Peyer's patch (tissue), 4 donors: ENCODE results near the gene CD9. TPM values are rescaled to one million over a fixed set of nuclear protein-coding genes. Genes with fewer than 3 reads are reported as not detected.
"Not testable (repeated sequence)": the region's sequence is repeated elsewhere in the genome, so short reads cannot be mapped to it uniquely, and the experiment has no call there.

Experiments used
- DNase-seq, 3 donors: peaks; one replicate each; pipeline ENCODE4 v3.0.0-alpha.2; 2017 to 2019
- H3K27ac ChIP-seq, 4 donors: fragments of 200-600 bp; sonication (generic); one replicate each; pipeline ENCODE4 v1.5.1; 2016 to 2019
- H3K27me3 ChIP-seq, 2 donors: fragments of 200-600 bp; sonication (generic); one replicate each; pipeline ENCODE4 v1.5.1; 2019
- H3K36me3 ChIP-seq, 3 donors: fragments of 200-600 bp; sonication (generic); one replicate each; pipeline ENCODE4 v1.5.1; 2016 to 2019
- H3K4me1 ChIP-seq, 4 donors: fragments of 200-600 bp; sonication (generic); one replicate each; pipeline ENCODE4 v1.5.1; 2016 to 2019
- H3K4me3 ChIP-seq, 4 donors: fragments of 200-600 bp; sonication (generic); 1 replicate in 3 of 4; 2 replicates in 1 of 4; pipeline ENCODE4 v1.5.1; 2016 to 2019; ENCODE audit warnings: mild to moderate bottlenecking in 1 of 4
- H3K9me3 ChIP-seq, 4 donors: fragments of 200-600 bp; sonication (generic); one replicate each; pipeline ENCODE4 v1.5.1; 2016 to 2019; ENCODE audit warnings: mild to moderate bottlenecking in 1 of 4
- POLR2A ChIP-seq, 2 donors: fragments of 450-650 bp; IDR thresholded peaks; one replicate each; pipeline ENCODE4 v1.5.1; 2017; ENCODE audit warnings: antibody characterized with exemption in 2 of 2, mild to moderate bottlenecking in 2 of 2, moderate library complexity in 2 of 2
- total RNA-seq, 4 donors: library from RNA; depleted of rRNA; stranded (reverse); fragments of >200 nt; gene quantifications; one replicate each; pipeline ENCODE4 v1.1.0, GENCODE V29; 2016
- TF ChIP-seq, protein P1 (sequence below), 6 experiments: fragments of 450-650 bp in 4 of 6; fragments of 200-600 bp in 2 of 6; sonication (generic) in 1 of 6; IDR thresholded peaks; one replicate each; pipeline ENCODE4 v1.5.1; 2017 to 2019; ENCODE audit warnings: antibody characterized with exemption in 6 of 6, mild to moderate bottlenecking in 3 of 6, moderate library complexity in 1 of 6

The CD9 gene
- total RNA-seq, 4 donors from 2014 or later: 31.4 to 176 (median 141) TPM

DNA sequence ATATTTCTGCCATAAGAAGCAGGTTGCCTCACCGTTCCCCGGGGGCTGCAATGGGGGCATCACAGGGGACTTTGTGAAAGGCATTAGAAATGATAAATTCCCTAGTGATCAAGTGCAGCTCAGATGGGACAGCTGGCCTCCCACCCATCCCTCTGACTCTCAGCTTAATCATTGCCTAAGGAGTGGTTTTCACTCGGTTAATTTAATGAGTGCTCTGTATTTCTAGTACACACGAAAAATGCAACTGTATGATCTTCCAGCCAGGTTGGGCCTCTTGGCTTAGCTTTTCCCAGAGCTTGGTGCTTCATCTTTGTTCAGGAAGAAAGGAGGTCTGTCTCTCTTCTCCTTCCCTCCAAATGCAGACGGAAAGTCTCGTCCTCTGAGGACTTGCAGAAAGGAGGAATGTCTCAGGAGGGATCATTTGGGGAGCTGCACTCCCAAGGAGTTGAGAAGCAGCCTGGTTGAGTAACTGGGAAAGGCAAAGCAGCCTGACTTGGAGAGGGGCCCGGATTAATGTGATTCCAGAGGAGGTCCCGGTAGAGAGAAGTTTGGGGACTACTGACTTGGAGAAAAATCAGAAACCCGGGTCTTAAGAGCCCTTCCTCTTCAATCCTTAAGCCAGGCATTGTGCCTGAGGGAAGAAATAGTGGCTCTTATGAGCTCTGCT lies 7.2 kb downstream of the CD9 start:
- Histone ChIP-seq H3K36me3 (peaks cover 0 to 8% (median 0%) of the 10 kb centered on the region in 3 donors), H3K4me3 (no peak overlapping the region), H3K9me3 (no peaks in the 10 kb centered on the region), H3K4me1 (peaks cover 0 to 85% (median 4%) of the 10 kb centered on the region in 4 donors), H3K27me3 (no peaks in the 10 kb centered on the region), H3K27ac (peak overlapping the region in 3 of 4 donors; percentile 11 to 97 (median 33))
- no peak for TF ChIP-seq POLR2A (IDR thresholded peaks at IDR 0.05)
- TF ChIP-seq, protein P1, sequence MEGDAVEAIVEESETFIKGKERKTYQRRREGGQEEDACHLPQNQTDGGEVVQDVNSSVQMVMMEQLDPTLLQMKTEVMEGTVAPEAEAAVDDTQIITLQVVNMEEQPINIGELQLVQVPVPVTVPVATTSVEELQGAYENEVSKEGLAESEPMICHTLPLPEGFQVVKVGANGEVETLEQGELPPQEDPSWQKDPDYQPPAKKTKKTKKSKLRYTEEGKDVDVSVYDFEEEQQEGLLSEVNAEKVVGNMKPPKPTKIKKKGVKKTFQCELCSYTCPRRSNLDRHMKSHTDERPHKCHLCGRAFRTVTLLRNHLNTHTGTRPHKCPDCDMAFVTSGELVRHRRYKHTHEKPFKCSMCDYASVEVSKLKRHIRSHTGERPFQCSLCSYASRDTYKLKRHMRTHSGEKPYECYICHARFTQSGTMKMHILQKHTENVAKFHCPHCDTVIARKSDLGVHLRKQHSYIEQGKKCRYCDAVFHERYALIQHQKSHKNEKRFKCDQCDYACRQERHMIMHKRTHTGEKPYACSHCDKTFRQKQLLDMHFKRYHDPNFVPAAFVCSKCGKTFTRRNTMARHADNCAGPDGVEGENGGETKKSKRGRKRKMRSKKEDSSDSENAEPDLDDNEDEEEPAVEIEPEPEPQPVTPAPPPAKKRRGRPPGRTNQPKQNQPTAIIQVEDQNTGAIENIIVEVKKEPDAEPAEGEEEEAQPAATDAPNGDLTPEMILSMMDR (IDR thresholded peaks at IDR 0.05): no peak
- peak in 1 of 3 donors; percentile 21 for DNase-seq

DNA sequence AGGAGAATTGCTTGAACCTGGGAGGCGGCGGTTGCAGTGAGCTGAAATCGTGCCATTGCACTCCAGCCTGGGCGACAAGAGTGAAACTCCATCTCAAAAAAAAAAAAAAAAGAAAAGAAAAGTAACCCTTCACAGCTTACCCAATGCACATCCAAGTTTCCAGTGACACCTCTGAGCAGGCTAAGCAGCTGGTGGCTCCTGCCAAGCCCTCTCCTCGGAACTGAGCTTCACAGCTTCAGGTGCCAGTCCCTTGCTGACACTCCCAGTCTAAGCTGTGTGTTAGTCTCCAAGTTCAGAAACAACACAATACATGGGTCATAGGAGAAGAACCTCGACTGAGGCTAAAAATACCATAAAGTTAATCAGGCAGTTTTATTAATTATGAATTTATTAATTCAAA lies 7.9 kb downstream of the CD9 start:
- Histone ChIP-seq H3K27ac (peak overlapping the region in 2 of 4 donors; percentile 11 to 97), H3K36me3 (peaks cover 0 to 8% (median 0%) of the 10 kb centered on the region in 3 donors), H3K4me1 (peaks cover 0 to 84% (median 4%) of the 10 kb centered on the region in 4 donors), H3K4me3 (no peak overlapping the region), H3K9me3 (no peaks in the 10 kb centered on the region), H3K27me3 (no peaks in the 10 kb centered on the region)
- DNase-seq: peak in 1 of 3 donors; percentile 26
- TF ChIP-seq, protein P1 (IDR thresholded peaks at IDR 0.05): no peak
- no peak for TF ChIP-seq POLR2A (IDR thresholded peaks at IDR 0.05)

DNA sequence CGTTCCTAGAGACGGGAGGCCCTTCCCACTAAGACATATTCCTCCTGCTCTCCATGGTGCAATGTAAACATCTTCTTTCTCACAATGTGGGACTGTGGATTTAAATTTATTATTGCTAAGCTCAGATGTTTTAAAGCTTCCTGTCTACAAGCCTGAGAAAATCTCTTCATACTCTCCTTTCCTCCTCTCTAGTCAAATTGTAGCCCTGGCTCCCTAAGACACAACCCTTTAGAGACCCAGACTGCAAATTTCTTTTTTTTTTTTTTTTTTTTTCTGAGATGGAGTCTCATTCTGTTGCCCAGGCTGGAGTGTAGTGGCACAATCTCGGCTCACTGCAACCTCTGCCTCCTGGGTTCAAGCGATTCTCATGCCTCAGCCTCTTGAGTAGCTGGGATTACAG lies 9.2 kb downstream of the CD9 start:
- H3K36me3 ChIP-seq, DNase-seq, H3K27me3 ChIP-seq, H3K4me3 ChIP-seq, H3K9me3 ChIP-seq: not testable (repeated sequence)
- H3K4me1 ChIP-seq: peaks cover 0 to 84% (median 4%) of the 10 kb centered on the region in 4 donors
- peak overlapping the region in 3 of 4 donors; percentile 36 to 75 (median 60) for H3K27ac ChIP-seq

DNA sequence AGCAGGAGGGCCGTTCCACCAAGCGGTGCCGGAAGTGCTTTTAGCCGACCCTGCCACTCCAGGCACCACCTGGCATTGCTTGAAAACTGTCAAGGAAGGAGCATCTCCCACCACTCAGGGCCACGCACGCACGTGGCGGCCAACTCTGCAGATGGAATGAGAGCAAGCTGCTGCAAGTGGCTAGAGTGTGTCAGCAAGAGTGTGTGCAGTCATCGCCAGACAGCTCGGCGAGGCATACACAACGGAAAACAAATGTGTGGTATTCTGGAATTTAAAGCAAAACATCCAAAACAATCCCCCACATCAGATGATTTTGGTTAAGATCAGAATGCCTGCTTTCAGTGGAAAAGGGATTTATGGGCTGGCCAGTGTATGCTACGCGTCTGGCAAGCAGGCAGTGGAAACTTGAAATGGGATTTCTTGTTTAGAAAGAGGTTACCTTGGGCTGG lies 11.2 kb downstream of the CD9 start:
- no peak for DNase-seq
- H3K36me3 ChIP-seq: peaks cover 0 to 8% (median 0%) of the 10 kb centered on the region in 3 donors

DNA sequence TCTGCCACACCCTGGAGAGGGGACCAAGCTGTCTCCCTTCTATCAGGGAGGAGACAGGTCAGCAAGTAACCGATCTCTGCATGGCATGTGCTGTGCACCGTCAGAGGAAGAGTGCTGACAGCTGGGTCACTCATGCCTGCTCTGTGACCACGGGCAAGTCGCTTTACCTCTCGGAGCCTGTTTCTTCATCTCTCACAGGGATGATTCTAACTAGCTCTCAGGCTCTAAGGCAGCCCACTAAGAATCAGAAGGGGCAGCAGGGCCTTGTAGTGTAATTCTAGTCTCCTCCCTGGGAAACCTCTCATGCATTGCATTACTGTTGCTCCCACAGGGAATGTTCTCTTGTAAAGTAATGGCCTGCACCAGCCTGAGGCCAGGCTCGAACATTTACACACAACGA lies 11.9 kb downstream of the CD9 start:
- Histone ChIP-seq H3K27me3 (no peaks in the 10 kb centered on the region), H3K27ac (peak overlapping the region in 2 of 4 donors; percentile 33 to 47), H3K36me3 (peaks cover 0 to 8% (median 0%) of the 10 kb centered on the region in 3 donors), H3K4me1 (peaks cover 0 to 84% (median 4%) of the 10 kb centered on the region in 4 donors), H3K4me3 (no peak overlapping the region), H3K9me3 (no peaks in the 10 kb centered on the region)
- no peak for DNase-seq
- no peak for TF ChIP-seq POLR2A (IDR thresholded peaks at IDR 0.05)
- TF ChIP-seq, protein P1 (IDR thresholded peaks at IDR 0.05): no peak

More for the DNA sequence above, 11.2 kb downstream of the CD9 start:
- Histone ChIP-seq H3K9me3 (no peaks in the 10 kb centered on the region), H3K27ac (peak overlapping the region in 3 of 4 donors; percentile 25 to 47 (median 33)), H3K4me1 (peaks cover 0 to 84% (median 4%) of the 10 kb centered on the region in 4 donors), H3K4me3 (no peak overlapping the region), H3K27me3 (no peaks in the 10 kb centered on the region)
- TF ChIP-seq, protein P1 (IDR thresholded peaks at IDR 0.05): no peak
- TF ChIP-seq POLR2A (IDR thresholded peaks at IDR 0.05): no peak

DNA sequence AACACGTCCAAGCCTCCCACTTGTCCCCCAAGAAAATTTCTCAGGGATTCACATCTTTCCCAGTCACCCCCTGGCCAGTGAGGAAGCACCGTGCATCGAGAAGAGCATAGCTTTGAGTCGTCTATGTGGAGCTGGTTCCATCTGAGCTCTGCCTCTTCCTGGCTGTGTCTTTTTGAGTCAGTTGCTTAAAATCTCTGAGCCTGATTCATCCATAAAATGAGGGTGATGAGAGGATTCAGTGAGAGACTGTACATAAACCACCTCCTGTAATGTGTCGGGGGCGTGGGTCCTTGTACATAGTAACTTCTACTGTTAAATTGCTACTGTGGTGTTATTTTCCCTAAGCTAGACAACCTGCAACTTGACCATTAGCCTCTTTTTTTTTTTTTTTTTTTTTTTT lies 13.8 kb downstream of the CD9 start:
- H3K27ac ChIP-seq: peak overlapping the region in 1 of 4 donors; percentile 48
- no peak for TF ChIP-seq POLR2A (IDR thresholded peaks at IDR 0.05)
- TF ChIP-seq, protein P1 (IDR thresholded peaks at IDR 0.05): no peak
- DNase-seq: no peak
- no peaks in the 10 kb centered on the region for H3K9me3 ChIP-seq
- H3K27me3 ChIP-seq: no peaks in the 10 kb centered on the region
- H3K36me3 ChIP-seq: peaks cover 0 to 2% (median 0%) of the 10 kb centered on the region in 3 donors
- no peak overlapping the region for H3K4me3 ChIP-seq
- peaks cover 0 to 74% (median 2%) of the 10 kb centered on the region in 4 donors for H3K4me1 ChIP-seq
